BLaER1 (cell line): Measurements from ENCODE around the gene ALCAM.
"Not testable (repeated sequence)": the region's sequence is repeated elsewhere in the genome, so short reads cannot be mapped to it uniquely, and the experiment has no call there.

Experiments
- H3K27ac ChIP-seq: shearing (Covaris generic); formaldehyde crosslinking; 2 replicates; pipeline ENCODE4 v1.8.1; 2022
- H3K27me3 ChIP-seq: shearing (Covaris generic); formaldehyde crosslinking; 2 replicates; pipeline ENCODE4 v1.8.1; 2022
- H3K36me3 ChIP-seq: shearing (Covaris generic); formaldehyde crosslinking; 2 replicates; pipeline ENCODE4 v1.8.1; 2022
- H3K4me1 ChIP-seq: shearing (Covaris generic); formaldehyde crosslinking; 2 replicates; pipeline ENCODE4 v1.8.1; 2022
- H3K4me2 ChIP-seq: shearing (Covaris generic); formaldehyde crosslinking; 2 replicates; pipeline ENCODE4 v1.8.1; 2022
- H3K4me3 ChIP-seq: shearing (Covaris generic); formaldehyde crosslinking; 2 replicates; pipeline ENCODE4 v1.8.1; 2022
- H3K9ac ChIP-seq: shearing (Covaris generic); formaldehyde crosslinking; 2 replicates; pipeline ENCODE4 v1.8.1; 2022
- H3K9me3 ChIP-seq: shearing (Covaris generic); formaldehyde crosslinking; 2 replicates; pipeline ENCODE4 v1.8.1; 2022
- H4K20me1 ChIP-seq: shearing (Covaris generic); formaldehyde crosslinking; 2 replicates; pipeline ENCODE4 v1.8.1; 2022
- Cebpa-rat ChIP-seq: shearing (Covaris generic); IDR thresholded peaks from 2 replicates; pipeline ENCODE4 v1.8.1; 2022

Gene ALCAM

DNA sequence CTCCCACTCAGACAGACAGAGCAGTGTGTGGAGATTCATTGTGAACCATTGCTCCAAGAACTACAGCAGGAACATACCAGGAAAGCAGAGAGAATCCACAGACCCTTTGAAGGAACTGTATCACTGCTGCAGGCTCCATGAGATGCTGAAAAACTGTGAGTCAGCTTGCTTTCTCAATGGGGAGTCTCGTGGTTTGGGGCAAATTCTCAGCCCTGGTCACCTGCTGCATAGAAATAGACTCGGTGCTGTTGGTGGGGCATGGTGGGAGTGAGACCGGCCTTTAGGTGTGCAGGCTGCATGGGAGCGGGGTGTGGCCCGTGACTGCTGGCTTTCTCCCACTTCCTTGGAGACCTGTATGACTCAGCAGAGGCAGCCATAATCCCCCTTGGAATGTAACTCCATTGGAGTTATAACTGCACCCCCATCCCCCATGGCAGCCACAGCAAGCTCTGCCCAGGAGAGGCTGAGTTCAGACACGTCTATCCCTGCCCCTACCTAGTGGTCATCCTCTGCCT lies 35.6 kb downstream of the ALCAM start:
- no peaks in the 10 kb centered on the region for H3K4me1 ChIP-seq
- no peak overlapping the region for H3K9ac ChIP-seq
- no peak for TF ChIP-seq Cebpa-rat
- H3K9me3 ChIP-seq: peaks cover 12% of the 10 kb centered on the region
- H3K36me3 ChIP-seq: peaks cover 11% of the 10 kb centered on the region; the same call in 1 of the 2 replicates
- no peaks in the 10 kb centered on the region for H4K20me1 ChIP-seq
- no peaks in the 10 kb centered on the region for H3K27me3 ChIP-seq
- no peak overlapping the region for H3K4me3 ChIP-seq
- no peak overlapping the region for H3K4me2 ChIP-seq
- H3K27ac ChIP-seq: no peak overlapping the region

- not testable (repeated sequence) for H3K9ac ChIP-seq, H3K27me3 ChIP-seq, H3K4me1 ChIP-seq, H3K4me3 ChIP-seq, H4K20me1 ChIP-seq, H3K27ac ChIP-seq, H3K4me2 ChIP-seq
- Histone ChIP-seq H3K9me3 (peaks cover 12% of the 10 kb centered on the region), H3K36me3 (peaks cover 11% of the 10 kb centered on the region; the same call in 1 of the 2 replicates)
Observed at GRCh38 chr3:105403034-105403433, 36.3 kb downstream of the ALCAM start.

- no peaks in the 10 kb centered on the region for H3K27me3 ChIP-seq
- H3K27ac ChIP-seq: no peak overlapping the region
- no peaks in the 10 kb centered on the region for H4K20me1 ChIP-seq
- H3K36me3 ChIP-seq: peaks cover 11% of the 10 kb centered on the region; the same call in 1 of the 2 replicates
- no peak overlapping the region for H3K4me3 ChIP-seq
- peaks cover 12% of the 10 kb centered on the region for H3K9me3 ChIP-seq
- no peaks in the 10 kb centered on the region for H3K4me1 ChIP-seq
- no peak overlapping the region for H3K9ac ChIP-seq
- TF ChIP-seq Cebpa-rat: no peak
- no peak overlapping the region for H3K4me2 ChIP-seq
Observed at GRCh38 chr3:105406268-105406667, 39.6 kb downstream of the ALCAM start.

DNA sequence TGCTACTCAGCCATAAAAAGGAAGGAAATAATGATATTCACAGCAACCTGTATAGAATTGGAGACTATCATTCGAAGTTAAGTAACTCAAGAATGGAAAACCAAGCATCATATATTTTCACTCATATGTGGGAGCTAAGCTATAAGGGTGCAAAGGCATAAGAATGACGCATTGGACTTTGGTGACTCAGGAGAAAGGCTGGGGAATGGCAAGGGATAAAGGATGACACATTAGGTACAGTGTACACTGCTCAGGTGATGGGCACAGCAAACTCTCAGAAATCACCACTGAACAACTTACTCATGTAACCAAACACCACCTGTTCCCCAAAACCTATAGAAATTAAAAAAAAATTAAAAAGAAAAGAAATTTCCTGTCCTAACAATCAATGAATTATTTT lies 42.7 kb downstream of the ALCAM start:
- H3K9me3 ChIP-seq: no peaks in the 10 kb centered on the region
- H3K27ac ChIP-seq: no peak overlapping the region
- no peaks in the 10 kb centered on the region for H4K20me1 ChIP-seq
- no peak overlapping the region for H3K9ac ChIP-seq
- no peaks in the 10 kb centered on the region for H3K4me1 ChIP-seq
- no peaks in the 10 kb centered on the region for H3K36me3 ChIP-seq
- no peaks in the 10 kb centered on the region for H3K27me3 ChIP-seq
- H3K4me2 ChIP-seq: no peak overlapping the region
- no peak for TF ChIP-seq Cebpa-rat
- H3K4me3 ChIP-seq: no peak overlapping the region

DNA sequence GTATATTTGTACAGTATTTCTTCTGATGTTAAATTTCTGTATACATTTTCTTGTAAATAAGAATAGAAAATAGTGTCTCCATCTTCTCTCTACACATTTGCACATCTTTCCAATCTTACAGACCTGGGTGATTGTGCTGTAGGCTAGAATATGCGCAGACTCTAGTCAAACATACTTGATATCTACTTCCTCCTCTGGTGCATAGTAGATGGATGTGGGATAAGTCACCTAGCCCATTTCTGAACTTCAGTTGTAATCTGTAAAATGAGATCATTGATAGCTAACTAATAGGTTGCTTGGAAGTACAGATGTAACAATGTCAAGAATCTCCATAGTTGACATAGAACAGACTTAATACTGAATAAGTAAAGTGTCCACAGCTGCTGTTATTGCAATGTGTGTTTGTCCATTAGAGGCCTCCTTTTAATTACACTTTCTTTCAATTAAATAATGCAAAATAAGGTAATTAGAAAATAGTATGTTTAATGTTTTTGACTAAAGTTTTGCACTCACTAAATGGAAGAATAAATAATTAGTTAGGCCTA lies 46.7 kb downstream of the ALCAM start:
- TF ChIP-seq Cebpa-rat: no peak
- no peak overlapping the region for H3K4me3 ChIP-seq
- no peaks in the 10 kb centered on the region for H3K27me3 ChIP-seq
- peaks cover 11% of the 10 kb centered on the region; the same call in 1 of the 2 replicates for H3K4me1 ChIP-seq
- no peak overlapping the region for H3K27ac ChIP-seq
- H3K9me3 ChIP-seq: no peaks in the 10 kb centered on the region
- no peaks in the 10 kb centered on the region for H3K36me3 ChIP-seq
- H4K20me1 ChIP-seq: no peaks in the 10 kb centered on the region
- H3K9ac ChIP-seq: no peak overlapping the region
- no peak overlapping the region for H3K4me2 ChIP-seq

GRCh38 chr3:105414841-105415240 lies 48.1 kb downstream of the ALCAM start:
- no peak for TF ChIP-seq Cebpa-rat

GRCh38 chr3:105415951-105416350 lies 49.2 kb downstream of the ALCAM start:
- Histone ChIP-seq H3K9me3 (no peaks in the 10 kb centered on the region), H3K36me3 (no peaks in the 10 kb centered on the region), H3K9ac (no peak overlapping the region), H3K4me2 (no peak overlapping the region), H4K20me1 (no peaks in the 10 kb centered on the region), H3K27ac (no peak overlapping the region), H3K4me3 (no peak overlapping the region), H3K27me3 (no peaks in the 10 kb centered on the region), H3K4me1 (peaks cover 11% of the 10 kb centered on the region; the same call in 1 of the 2 replicates)
- TF ChIP-seq Cebpa-rat: no peak

More at GRCh38 chr3:105414841-105415240, 48.1 kb downstream of the ALCAM start:
- no peak overlapping the region for H3K27ac ChIP-seq
- H3K9ac ChIP-seq: no peak overlapping the region
- peaks cover 11% of the 10 kb centered on the region; the same call in 1 of the 2 replicates for H3K4me1 ChIP-seq
- no peaks in the 10 kb centered on the region for H4K20me1 ChIP-seq
- H3K4me3 ChIP-seq: no peak overlapping the region
- no peaks in the 10 kb centered on the region for H3K36me3 ChIP-seq
- H3K27me3 ChIP-seq: no peaks in the 10 kb centered on the region
- no peaks in the 10 kb centered on the region for H3K9me3 ChIP-seq
- no peak overlapping the region for H3K4me2 ChIP-seq

GRCh38 chr3:105417525-105418289 lies 51.0 kb downstream of the ALCAM start:
- H3K9ac ChIP-seq: no peak overlapping the region
- no peak overlapping the region for H3K4me3 ChIP-seq
- H3K4me1 ChIP-seq: peaks cover 11% of the 10 kb centered on the region; the same call in 1 of the 2 replicates
- H3K4me2 ChIP-seq: no peak overlapping the region
- H3K27me3 ChIP-seq: no peaks in the 10 kb centered on the region
- no peaks in the 10 kb centered on the region for H3K36me3 ChIP-seq
- no peaks in the 10 kb centered on the region for H4K20me1 ChIP-seq
- TF ChIP-seq Cebpa-rat: no peak
- H3K9me3 ChIP-seq: no peaks in the 10 kb centered on the region
- no peak overlapping the region for H3K27ac ChIP-seq

GRCh38 chr3:105422645-105423044 lies 55.9 kb downstream of the ALCAM start:
- Histone ChIP-seq H3K4me2 (no peak overlapping the region), H3K27me3 (no peaks in the 10 kb centered on the region), H3K4me3 (no peak overlapping the region), H3K4me1 (peaks cover 2% of the 10 kb centered on the region; the same call in 1 of the 2 replicates), H3K9me3 (no peaks in the 10 kb centered on the region), H4K20me1 (no peaks in the 10 kb centered on the region), H3K9ac (no peak overlapping the region), H3K27ac (no peak overlapping the region), H3K36me3 (no peaks in the 10 kb centered on the region)
- TF ChIP-seq Cebpa-rat: no peak

- no peaks in the 10 kb centered on the region for H3K36me3 ChIP-seq
- H3K4me1 ChIP-seq: no peaks in the 10 kb centered on the region
- TF ChIP-seq Cebpa-rat: no peak
- H3K27ac ChIP-seq: no peak overlapping the region
- H3K9me3 ChIP-seq: no peaks in the 10 kb centered on the region
- no peak overlapping the region for H3K9ac ChIP-seq
- H3K4me2 ChIP-seq: no peak overlapping the region
- H3K27me3 ChIP-seq: no peaks in the 10 kb centered on the region
- no peak overlapping the region for H3K4me3 ChIP-seq
- H4K20me1 ChIP-seq: no peaks in the 10 kb centered on the region
Observed at GRCh38 chr3:105423397-105423796, 56.7 kb downstream of the ALCAM start.
